GM04503 (cell line): ENCODE data around the gene SLC4A4.

Experiments used
- DNase-seq: peaks from one replicate; pipeline ENCODE4 v3.0.0-alpha.2; 2012; ENCODE audit warnings: low read depth

The SLC4A4 gene

GRCh38 chr4:71472946-71473345 lies 134.1 kb downstream of the SLC4A4 start:
- peak; percentile 67 for DNase-seq

GRCh38 chr4:71473541-71474240 lies 134.9 kb downstream of the SLC4A4 start:
- DNase-seq, result peak; percentile 10

DNA sequence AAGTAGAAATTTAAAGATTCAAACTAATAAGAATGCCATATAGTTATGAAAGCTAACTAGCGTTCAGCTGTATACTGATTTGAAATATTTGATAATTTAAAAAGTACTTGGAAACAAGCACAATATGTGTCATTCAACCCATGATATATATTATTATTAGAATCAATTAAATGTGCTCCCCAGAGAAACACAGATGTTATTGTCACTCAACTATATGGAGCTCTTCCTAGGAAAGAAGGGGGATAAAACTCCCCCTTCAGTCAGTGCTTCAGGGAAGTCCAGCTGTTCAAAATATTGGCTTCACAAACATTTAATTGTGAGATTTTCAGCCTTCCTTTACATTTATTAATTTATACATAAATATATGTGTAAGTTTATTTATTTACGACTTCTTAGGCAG lies 135.9 kb downstream of the SLC4A4 start:
- DNase-seq, result no peak

DNA sequence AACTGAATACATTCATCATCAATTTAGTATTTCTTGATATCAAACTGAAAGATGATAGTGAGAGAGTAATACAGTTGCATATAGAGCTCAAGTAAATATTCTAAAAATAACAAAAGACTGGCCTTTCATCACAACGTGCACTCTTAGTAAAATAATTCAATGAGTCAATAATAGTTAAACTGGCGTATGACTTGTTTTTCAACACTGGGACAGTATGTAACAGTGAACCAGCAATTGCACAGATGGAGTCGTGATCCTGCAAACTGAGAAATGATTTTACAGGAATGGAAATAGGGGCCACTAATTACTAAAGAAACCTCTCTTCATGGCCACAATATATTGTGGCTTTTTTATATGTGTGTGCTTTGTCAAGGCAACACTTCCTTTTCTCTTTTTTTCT lies 137.4 kb downstream of the SLC4A4 start:
- no peak for DNase-seq

DNA sequence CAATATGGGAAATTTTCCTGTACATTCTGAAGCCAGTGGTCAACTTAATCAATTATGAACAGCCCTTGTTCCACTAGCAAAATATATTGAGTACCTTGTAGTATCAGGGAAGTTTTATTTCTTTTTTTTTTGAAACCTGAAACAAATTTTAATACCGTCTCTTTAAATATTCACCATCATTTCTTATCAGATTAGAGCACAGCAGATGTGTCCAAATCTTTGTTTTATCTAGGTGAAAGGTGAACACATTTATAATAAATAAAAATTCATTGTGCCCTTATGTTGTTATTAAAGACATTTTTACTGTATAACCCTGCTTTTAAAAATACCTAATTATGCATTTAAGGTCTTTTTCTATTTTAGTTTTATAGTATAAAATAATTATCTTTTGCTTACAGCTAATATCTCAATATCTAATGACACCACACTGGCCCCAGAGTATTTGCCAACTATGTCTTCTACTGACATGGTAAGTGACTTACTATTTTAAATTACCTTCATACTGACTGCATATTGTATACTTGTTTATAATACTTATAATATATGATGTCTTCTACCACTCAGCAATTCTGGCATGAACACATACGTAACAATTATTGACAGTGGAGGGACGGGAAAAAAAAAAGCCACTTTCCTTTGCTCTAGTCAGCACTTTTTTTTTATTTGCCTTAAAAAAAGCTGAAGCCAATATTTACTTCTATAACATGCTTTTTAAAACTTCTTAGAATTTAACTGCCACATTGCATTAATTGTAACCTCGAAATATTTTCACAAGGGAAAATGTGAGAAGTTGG lies 147.9 kb downstream of the SLC4A4 start:
- DNase-seq, result no peak

DNA sequence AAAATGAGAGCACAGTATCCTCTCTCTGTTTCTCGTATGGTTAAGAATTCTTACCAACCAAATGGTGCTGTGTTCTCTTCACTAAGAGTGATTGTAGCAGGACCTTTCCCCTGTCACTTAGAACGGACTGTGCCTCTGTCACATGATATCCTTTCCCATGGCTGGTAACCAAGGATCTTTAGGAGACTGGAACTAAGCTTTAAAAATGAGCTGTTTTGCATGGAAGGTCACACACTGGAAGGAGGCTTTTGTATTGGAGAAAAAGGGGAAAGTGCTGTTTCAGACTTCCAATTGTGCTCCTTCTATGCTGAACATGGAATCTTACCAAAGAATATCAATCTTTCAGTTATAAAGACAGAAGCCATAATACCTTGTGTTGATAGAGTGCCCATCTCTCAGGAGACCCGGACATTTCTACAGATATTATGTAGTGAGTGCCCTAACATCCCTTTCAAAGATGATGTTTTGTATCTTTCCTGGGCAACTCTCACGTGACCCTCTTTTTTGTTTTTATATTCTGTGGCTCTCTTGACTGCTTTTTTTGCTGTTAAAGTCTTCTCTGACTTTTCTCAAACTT lies 148.6 kb downstream of the SLC4A4 start:
- no peak for DNase-seq

DNA sequence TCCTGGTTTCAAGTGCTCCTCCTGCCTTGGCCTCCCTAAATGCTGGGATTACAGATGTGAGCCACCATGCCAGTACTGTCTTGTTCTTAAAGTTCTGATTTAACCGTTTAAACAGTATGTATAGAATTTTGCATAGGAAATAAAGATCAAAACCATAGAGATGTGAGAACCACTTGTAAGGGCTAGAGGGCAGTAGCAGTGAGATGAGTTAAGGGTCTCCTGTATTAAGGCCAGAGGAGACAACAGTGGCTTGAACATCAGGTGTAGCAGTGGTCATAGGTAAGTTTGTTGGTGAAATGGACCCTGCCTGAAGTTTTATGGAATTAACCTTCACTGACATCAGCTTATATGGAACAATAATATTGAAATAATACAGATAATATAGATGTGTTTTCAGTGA lies 155.7 kb downstream of the SLC4A4 start:
- DNase-seq, result no peak

DNA sequence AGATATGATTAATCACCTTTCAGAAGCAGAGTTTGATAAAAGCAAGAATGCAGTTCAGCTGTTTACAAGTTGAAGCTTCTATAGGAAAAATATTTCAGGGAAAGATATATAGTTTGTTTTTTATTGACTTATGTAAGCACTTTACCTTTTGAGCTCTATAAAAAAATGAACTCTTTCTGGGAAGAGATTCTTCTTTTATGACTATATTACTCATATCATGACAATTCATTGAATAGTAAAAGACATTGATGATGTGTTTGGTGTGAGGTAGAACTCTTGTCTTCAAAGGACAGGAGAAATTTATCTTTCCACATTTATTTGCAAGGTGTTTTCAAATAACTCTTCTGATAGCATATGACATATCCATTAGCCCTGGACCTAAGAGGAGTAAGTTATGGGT lies 156.6 kb downstream of the SLC4A4 start:
- no peak for DNase-seq

GRCh38 chr4:71497078-71497477 lies 158.3 kb downstream of the SLC4A4 start:
- no peak for DNase-seq

DNA sequence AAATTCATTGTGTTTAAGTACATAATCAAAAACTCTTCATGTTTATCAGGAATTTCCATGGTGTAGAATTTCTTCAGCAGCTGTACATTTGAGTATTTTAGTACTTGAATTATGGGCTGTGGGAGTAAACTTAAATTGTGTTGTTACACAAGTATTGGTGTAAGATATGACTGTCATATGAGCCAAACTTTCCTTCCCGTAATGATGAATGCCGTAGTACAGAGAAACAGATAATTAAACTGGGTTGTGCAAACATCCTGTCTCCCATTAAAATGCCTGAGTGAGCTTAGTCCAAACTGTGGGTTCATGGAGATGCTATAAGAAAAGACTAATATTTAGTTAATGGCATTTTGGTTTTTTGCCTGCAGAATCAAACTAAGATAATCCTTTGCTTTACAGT lies 159.2 kb downstream of the SLC4A4 start:
- DNase-seq, result peak; percentile 16

DNA sequence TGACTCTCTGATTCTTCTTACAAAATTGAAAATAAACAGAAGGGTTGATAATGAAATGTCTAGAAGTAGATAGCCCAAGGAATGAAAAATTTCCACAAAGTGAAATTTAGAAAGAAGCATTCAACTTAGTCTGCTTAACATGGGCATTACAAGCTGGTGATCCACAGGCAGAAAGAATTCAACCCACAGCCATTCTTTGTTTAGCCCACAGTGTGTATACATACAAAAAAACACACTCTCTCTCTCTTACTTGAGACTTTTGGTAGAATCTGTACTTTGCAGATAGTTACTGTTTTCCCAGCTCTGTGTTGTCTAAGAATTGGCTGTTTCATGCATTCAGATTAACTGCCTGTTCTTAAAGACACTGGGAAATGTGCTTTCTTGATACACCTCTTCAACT lies 159.8 kb downstream of the SLC4A4 start:
- no peak for DNase-seq

DNA sequence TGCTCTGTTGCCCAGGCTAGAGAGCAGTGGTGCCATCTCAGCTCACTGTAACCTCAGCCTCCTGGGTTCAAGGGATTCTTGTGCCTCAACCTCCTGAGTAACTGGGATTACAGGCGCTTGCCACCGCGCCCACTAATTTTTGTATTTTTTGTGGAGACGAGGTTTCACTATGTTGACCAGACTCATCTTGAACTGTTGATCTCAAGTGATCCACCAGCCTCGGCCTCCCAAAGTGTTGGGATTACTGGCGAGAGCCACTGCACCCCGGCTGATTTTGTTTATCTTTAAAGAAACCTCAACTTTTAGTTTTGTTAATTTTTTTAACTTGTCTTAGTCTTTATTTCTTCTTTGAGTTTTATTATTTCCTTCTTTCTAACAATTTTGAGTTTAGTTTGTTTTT lies 163.2 kb downstream of the SLC4A4 start:
- no peak for DNase-seq

DNA sequence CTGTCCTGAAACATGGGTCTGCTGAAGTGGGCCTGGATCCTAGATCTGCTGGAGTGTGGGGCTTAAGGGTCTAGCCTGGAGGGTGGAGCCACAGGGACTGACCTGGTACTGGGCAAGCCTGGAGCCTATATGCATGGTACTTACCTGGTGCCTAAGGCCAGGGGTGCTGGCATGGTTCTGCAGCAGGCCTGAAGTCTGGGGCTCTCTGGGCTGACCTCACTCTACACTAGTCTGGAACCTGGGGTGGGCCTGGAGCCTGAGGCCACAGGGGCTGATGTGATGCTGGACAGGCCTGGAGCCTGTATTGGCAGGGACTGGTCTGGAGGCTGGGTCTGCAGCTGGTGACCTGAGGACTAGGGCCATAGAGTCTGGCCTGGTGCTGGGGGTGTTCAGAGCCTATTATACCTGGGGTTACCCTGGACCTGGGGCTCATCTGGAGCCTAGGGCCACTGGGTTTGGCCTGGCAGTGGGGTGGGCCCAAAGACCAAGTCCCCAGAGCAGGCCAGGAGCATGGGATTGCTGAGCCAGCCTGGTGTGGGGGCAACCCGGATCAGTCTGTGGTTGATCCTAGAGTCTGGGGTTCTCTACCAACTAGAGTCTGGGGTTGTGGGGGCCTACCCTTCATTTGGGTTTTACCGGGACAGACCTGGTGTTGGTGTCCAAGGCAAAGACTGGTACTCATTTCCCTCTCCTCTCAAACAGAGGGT lies 179.6 kb downstream of the SLC4A4 start:
- DNase-seq, result no peak

GRCh38 chr4:71520308-71520707 lies 181.5 kb downstream of the SLC4A4 start:
- no peak for DNase-seq

DNA sequence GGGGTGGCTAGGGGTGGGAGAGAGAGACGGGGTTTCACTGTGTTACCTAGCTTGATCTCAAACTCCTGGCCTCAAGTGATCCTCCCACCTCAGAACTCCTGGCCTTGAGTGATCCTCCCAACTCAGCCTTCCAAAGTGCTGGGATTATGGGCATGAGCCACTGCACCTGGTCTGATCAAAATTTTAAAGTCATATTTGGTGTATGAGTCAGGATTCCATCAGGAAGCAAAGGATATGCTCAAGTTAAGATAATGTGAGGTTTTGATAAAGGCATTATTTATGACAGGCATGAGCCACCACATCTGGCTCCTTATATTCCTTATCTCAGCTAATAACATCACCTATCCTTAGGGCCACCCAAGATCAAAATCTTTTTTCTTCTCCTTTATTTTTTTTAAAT lies 182.0 kb downstream of the SLC4A4 start:
- no peak for DNase-seq

GRCh38 chr4:71524756-71525155 lies 185.9 kb downstream of the SLC4A4 start:
- DNase-seq, result no peak

DNA sequence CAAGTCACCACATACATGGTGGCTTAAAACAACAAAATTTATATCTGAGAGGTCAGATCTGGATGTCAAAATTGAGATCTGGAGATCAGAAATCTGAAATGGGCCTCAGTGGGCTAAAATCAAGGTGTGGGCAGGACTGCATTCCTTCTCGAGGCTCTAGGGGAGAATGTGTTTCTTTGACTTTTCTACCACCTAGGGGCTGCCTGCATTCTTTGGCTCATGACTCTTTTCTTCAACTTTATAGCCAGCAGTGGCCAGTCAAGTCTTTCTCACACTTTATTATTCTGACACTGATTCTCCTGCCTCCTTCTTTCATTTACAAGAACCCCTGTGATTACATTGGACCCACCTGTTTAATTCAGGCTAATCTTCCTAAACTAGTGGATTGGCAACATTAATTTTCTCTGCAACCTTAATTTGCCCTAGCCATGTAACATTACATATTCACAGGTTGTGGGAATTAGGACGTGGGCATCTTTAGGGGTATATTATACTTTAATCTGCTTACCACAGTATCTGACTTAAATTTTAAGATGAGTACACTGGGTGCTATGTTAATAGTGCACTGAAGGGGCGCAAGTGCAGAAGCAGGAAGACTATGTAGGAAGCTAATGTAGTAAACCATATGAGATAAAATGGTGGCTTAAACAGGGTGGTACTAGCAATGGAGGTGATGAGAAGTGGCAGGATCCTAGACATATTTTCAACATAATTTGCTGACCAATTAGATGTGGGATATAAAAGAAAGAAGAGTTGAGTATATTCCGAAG lies 188.0 kb downstream of the SLC4A4 start:
- no peak for DNase-seq

- no peak for DNase-seq
Observed at GRCh38 chr4:71532407-71532806, 193.6 kb downstream of the SLC4A4 start.

GRCh38 chr4:71533121-71533520 lies 194.3 kb downstream of the SLC4A4 start:
- DNase-seq, result no peak

DNA sequence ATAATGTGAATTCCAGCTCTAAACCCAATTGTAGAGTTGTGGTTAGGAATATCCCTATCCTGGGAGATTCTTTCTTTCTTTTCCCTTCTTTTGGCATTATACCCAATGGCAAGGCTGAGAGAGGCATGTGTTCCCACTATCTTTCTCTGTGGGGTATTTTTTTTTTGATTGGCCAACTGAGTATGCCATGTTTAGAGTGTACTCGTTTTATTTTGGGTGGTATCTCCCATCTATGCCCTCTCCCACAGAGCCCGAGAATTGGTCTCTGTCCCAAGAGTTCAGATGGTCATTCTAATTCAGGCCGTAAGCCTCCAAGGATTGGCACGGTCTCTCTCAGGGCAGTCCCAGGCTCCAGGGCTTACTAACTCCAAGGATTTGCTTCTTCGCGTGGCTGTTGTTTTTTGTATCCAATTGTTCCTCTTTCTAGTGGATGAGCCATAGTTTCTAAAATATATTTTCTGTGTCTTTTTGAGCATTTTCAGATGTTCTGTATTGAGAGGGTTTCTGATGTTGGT lies 198.8 kb downstream of the SLC4A4 start:
- DNase-seq, result no peak

DNA sequence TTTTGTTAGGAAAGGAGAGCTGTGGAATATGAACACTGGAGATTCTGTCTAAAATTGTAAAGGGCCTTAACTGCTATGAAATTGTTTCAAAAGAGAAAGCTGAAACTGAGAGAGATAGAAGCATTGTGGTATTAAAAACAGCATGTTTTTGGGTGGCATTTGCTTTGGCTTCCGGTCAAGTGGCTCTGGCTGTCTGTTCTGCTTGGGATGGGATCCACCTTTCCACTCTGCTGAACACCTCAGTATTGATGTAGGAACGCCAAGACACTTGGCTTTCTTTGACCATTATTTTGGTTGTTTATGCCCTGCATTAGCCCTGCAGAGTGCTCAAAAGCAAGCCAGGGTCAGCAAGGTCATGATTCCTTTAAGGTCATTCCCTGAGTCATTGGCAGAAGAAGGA lies 199.7 kb downstream of the SLC4A4 start:
- no peak for DNase-seq
